GM21723 (cell line): Measurements from ENCODE around the gene CHRNB2.

ENCODE experiments used
- ATAC-seq: cut with Tn5 transposase; IDR thresholded peaks from one replicate; pipeline ENCODE4 v1.9.1; 2021; ENCODE audit warnings: mild to moderate bottlenecking, moderate library complexity; ENCODE audit not compliant: unreplicated experiment

The CHRNB2 gene

DNA sequence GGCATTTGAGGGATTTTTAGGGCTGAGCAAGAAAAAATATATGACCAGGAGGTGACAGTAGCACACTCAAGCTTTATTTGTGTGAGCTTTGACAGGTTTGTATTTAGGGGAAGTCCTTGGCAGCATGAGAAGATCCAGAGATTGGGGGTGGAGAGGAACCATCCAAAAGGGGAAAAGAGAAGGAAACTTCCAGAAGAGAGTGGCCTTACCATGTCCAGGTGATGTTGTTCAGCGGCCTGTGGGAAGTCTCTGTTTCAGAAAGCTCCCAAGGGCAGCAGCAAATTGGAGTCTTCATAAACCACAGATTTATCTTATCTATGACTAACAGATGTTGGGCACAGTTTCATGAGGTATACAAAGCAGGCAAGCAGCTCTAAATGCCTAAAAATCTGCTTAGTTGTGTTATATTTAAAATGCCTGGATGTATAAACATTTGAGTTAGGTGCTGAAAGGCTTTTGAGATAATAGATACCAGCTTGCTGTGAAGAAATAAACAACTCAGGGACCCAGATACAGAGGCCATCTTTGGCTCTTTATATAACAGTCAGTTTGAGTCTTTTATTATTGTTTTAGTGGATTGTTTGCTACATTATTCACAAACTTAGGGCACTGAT is 61.6 kb downstream of the CHRNB2 start:
- no peak for ATAC-seq
